HG03457 (cell line): Measurements from ENCODE around the gene TRIL.

Experiments
- ATAC-seq: cut with Tn5 transposase; IDR thresholded peaks from one replicate; pipeline ENCODE4 v1.9.1; 2021; ENCODE audit warnings: moderate number of reproducible peaks; ENCODE audit not compliant: unreplicated experiment

TRIL gene

GRCh38 chr7:28958235-28958979 lies at the start of gene TRIL:
TRIL (minus strand) TSS chr7:28958330; CDS start chr7:28958046, 284 bp downstream.
- no peak for ATAC-seq

GRCh38 chr7:29007127-29007526 lies 49.0 kb upstream of the TRIL start:
- ATAC-seq = no peak

- no peak for ATAC-seq
These were observed 47.7 kb upstream of the TRIL start for GRCh38 chr7:29005829-29006228.

- ATAC-seq = no peak
These were observed 47.3 kb upstream of the TRIL start for GRCh38 chr7:29005406-29005805.

GRCh38 chr7:29003703-29004102 lies 45.6 kb upstream of the TRIL start:
- ATAC-seq = no peak

- ATAC-seq = no peak
These were observed 42.6 kb upstream of the TRIL start for GRCh38 chr7:29000717-29001076.

GRCh38 chr7:28999895-29000716 lies 42.0 kb upstream of the TRIL start:
- ATAC-seq = no peak

GRCh38 chr7:28999427-28999826 lies 41.3 kb upstream of the TRIL start:
- ATAC-seq = no peak

GRCh38 chr7:28998105-28998504 lies 40.0 kb upstream of the TRIL start:
- ATAC-seq = no peak

- no peak for ATAC-seq
These were observed 38.7 kb upstream of the TRIL start for GRCh38 chr7:28996836-28997235.

GRCh38 chr7:28993371-28993770 lies 35.2 kb upstream of the TRIL start:
- ATAC-seq = no peak

GRCh38 chr7:28992798-28993197 lies 34.7 kb upstream of the TRIL start:
- ATAC-seq = no peak

GRCh38 chr7:28990200-28990960 lies 32.2 kb upstream of the TRIL start:
- no peak for ATAC-seq

- no peak for ATAC-seq
These were observed 31.3 kb upstream of the TRIL start for GRCh38 chr7:28989211-28989980.

- no peak for ATAC-seq
These were observed 30.7 kb upstream of the TRIL start for GRCh38 chr7:28988810-28989209.

GRCh38 chr7:28988091-28988490 lies 30.0 kb upstream of the TRIL start:
- no peak for ATAC-seq

GRCh38 chr7:28986765-28987110 lies 28.6 kb upstream of the TRIL start:
- ATAC-seq = no peak

GRCh38 chr7:28986028-28986764 lies 28.1 kb upstream of the TRIL start:
- no peak for ATAC-seq

GRCh38 chr7:28984631-28985030 lies 26.5 kb upstream of the TRIL start:
- no peak for ATAC-seq

- no peak for ATAC-seq
These were observed 26.1 kb upstream of the TRIL start for GRCh38 chr7:28984217-28984616.
